WTC11 (cell line): ENCODE results near the gene GNPTG. TPM values are rescaled to one million over a fixed set of nuclear protein-coding genes. Genes with fewer than 3 reads are reported as not detected.

Experiments used
- ATAC-seq: fragments of 200-7000 bp; cut with Tn5 transposase; 2 replicates; pipeline ENCODE4 v1.10.0; 2021; ENCODE audit warnings: mild to moderate bottlenecking, moderate library complexity
- CTCF ChIA-PET: fragments of 300-600 bp; sonication (Branson Sonifier 250); formaldehyde crosslinking; loops from one replicate; lab custom pipeline; 2021; ENCODE audit warnings: antibody characterized with exemption; lab: Charles Lee
- POLR2A ChIA-PET: fragments of 350-600 bp; sonication (Branson Sonifier 250); formaldehyde crosslinking; loops from one replicate; lab custom pipeline; 2021; ENCODE audit warnings: antibody characterized with exemption; lab: Charles Lee
- DNase-seq: peaks from one replicate; pipeline ENCODE4 v3.0.0; 2021; ENCODE audit warnings: low spot score
- H3K27ac Mint-ChIP-seq: 2 replicates; pipeline ENCODE4 v1.8.0; 2021; ENCODE audit warnings: mixed read lengths
- H3K27me3 Mint-ChIP-seq: 2 replicates; pipeline ENCODE4 v1.8.0; 2021; ENCODE audit warnings: low read depth, mild to moderate bottlenecking, moderate library complexity, mixed read lengths
- H3K36me3 Mint-ChIP-seq: 2 replicates; pipeline ENCODE4 v1.8.0; 2021; ENCODE audit warnings: mixed read lengths
- H3K4me1 Mint-ChIP-seq: 2 replicates; pipeline ENCODE4 v1.8.0; 2022; ENCODE audit warnings: mixed read lengths
- H3K4me3 Mint-ChIP-seq: 2 replicates; pipeline ENCODE4 v1.8.0; 2021; ENCODE audit warnings: mild to moderate bottlenecking, moderate library complexity, mixed read lengths
- H3K9me3 Mint-ChIP-seq: 2 replicates; pipeline ENCODE4 v1.8.0; 2021; ENCODE audit warnings: mixed read lengths
- AR ChIP-seq: fragments of 250-450 bp; sonication (Bioruptor Pico); IDR thresholded peaks from 2 replicates; pipeline ENCODE4 v1.9.0; 2021; ENCODE audit warnings: mild to moderate bottlenecking
- E2F5 ChIP-seq: sonication (generic); formaldehyde crosslinking; IDR thresholded peaks from 2 replicates; pipeline ENCODE4 v1.8.1; 2022; ENCODE audit warnings: mild to moderate bottlenecking, moderate library complexity, missing genetic modification reagents
- ERG ChIP-seq: fragments of 250-450 bp; sonication (Bioruptor Pico); IDR thresholded peaks from 2 replicates; pipeline ENCODE4 v1.8.0; 2021; ENCODE audit warnings: mild to moderate bottlenecking
- FOXJ3 ChIP-seq: sonication (generic); formaldehyde crosslinking; IDR thresholded peaks from 2 replicates; pipeline ENCODE4 v1.9.0; 2021; ENCODE audit warnings: missing genetic modification reagents, mild to moderate bottlenecking, borderline replicate concordance
- FOXK1 ChIP-seq: sonication (generic); formaldehyde crosslinking; IDR thresholded peaks from 2 replicates; pipeline ENCODE4 v1.8.0; 2022; ENCODE audit warnings: mild to moderate bottlenecking, moderate library complexity, missing genetic modification reagents
- FOXP1 ChIP-seq: sonication (generic); formaldehyde crosslinking; IDR thresholded peaks from 2 replicates; pipeline ENCODE4 v1.8.0; 2022; ENCODE audit warnings: missing genetic modification reagents, mild to moderate bottlenecking, moderate library complexity, borderline replicate concordance
- GABPB1 ChIP-seq: sonication (generic); formaldehyde crosslinking; IDR thresholded peaks from 2 replicates; pipeline ENCODE4 v1.8.1; 2023; ENCODE audit warnings: mild to moderate bottlenecking, missing genetic modification reagents
- GRHL2 ChIP-seq: fragments of 250-450 bp; sonication (Bioruptor Pico); IDR thresholded peaks from 2 replicates; pipeline ENCODE4 v1.8.0; 2022; ENCODE audit warnings: mild to moderate bottlenecking, moderate library complexity; ENCODE audit not compliant: insufficient replicate concordance, severe bottlenecking
- GTF2I ChIP-seq: fragments of 250-450 bp; sonication (Bioruptor Pico); conservative IDR thresholded peaks from 2 replicates; pipeline ENCODE4 v1.4.0; 2021; ENCODE audit warnings: mild to moderate bottlenecking
- HMGA2 ChIP-seq: fragments of 250-450 bp; sonication (Bioruptor Pico); IDR thresholded peaks from 2 replicates; pipeline ENCODE4 v1.4.0; 2021; ENCODE audit warnings: mild to moderate bottlenecking, moderate library complexity
- JAZF1 ChIP-seq: fragments of 250-450 bp; sonication (Bioruptor Pico); IDR thresholded peaks from 2 replicates; pipeline ENCODE4 v1.9.0; 2021; ENCODE audit warnings: moderate library complexity, mild to moderate bottlenecking, inconsistent platforms
- JUN ChIP-seq: sonication (generic); formaldehyde crosslinking; IDR thresholded peaks from 2 replicates; pipeline ENCODE4 v1.8.0; 2023; ENCODE audit warnings: mild to moderate bottlenecking, missing genetic modification reagents
- NFE2L1 ChIP-seq: sonication (generic); formaldehyde crosslinking; IDR thresholded peaks from 2 replicates; pipeline ENCODE4 v1.8.1; 2023; ENCODE audit warnings: missing genetic modification reagents
- NR1H2 ChIP-seq: sonication (generic); formaldehyde crosslinking; IDR thresholded peaks from 2 replicates; pipeline ENCODE4 v1.9.0; 2021; ENCODE audit warnings: mild to moderate bottlenecking, moderate library complexity, missing genetic modification reagents
- TEAD1 ChIP-seq: sonication (generic); formaldehyde crosslinking; IDR thresholded peaks from 2 replicates; pipeline ENCODE4 v1.8.0; 2022; ENCODE audit warnings: mild to moderate bottlenecking, missing genetic modification reagents
- TEAD4 ChIP-seq: sonication (generic); formaldehyde crosslinking; IDR thresholded peaks from 2 replicates; pipeline ENCODE4 v1.8.0; 2022; ENCODE audit warnings: mild to moderate bottlenecking, missing genetic modification reagents
- USF2 ChIP-seq: sonication (generic); formaldehyde crosslinking; IDR thresholded peaks from 2 replicates; pipeline ENCODE4 v1.8.1; 2023; ENCODE audit warnings: mild to moderate bottlenecking, missing genetic modification reagents, moderate library complexity
- ZBTB43 ChIP-seq: sonication (generic); formaldehyde crosslinking; IDR thresholded peaks from 2 replicates; pipeline ENCODE4 v1.8.1; 2023; ENCODE audit warnings: mild to moderate bottlenecking, missing genetic modification reagents
- ZNF396 ChIP-seq: fragments of 250-450 bp; sonication (Bioruptor Pico); IDR thresholded peaks from 2 replicates; pipeline ENCODE4 v1.8.0; 2021; ENCODE audit warnings: mild to moderate bottlenecking, moderate library complexity, borderline replicate concordance
- ZNF512 ChIP-seq: sonication (generic); formaldehyde crosslinking; IDR thresholded peaks from 2 replicates; pipeline ENCODE4 v1.8.1; 2022; ENCODE audit warnings: missing genetic modification reagents, borderline replicate concordance
- total RNA-seq: library from RNA; stranded (reverse); gene quantifications from 3 replicates; pipeline ENCODE4 v1.2.3, GENCODE V29; 2021
- TF ChIP-seq, protein P1 (sequence below): sonication (generic); formaldehyde crosslinking; IDR thresholded peaks from 2 replicates; pipeline ENCODE4 v1.8.1; 2023; ENCODE audit warnings: mild to moderate bottlenecking, missing genetic modification reagents

The GNPTG gene
- total RNA-seq, 1 experiment from 2014 or later: 35.9 TPM

DNA sequence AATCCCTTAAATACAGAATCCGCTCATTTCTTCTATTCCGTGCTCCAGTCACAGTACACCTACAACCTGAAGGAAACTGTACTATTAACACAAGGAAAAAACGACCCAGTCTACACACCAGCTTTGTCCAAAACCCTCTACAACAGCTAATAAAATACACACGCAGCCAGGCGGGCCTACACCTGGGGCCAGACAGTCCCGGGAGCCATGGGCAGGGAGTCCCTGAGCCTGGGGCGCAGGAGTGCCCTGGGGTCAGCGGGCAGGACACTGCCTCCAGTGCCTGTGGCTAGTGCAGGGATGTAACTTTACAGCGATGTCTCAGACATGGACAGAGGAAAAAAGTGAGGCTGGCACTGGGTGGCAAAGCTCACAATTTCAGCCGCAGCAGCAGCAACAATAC, 28.5 kb downstream of the GNPTG start:
- peak overlapping the region; percentile 90; the same call in 1 of the 2 replicates for H3K27ac Mint-ChIP-seq
- TF ChIP-seq ZNF512 (CRISPR knock-in tag): no peak
- TF ChIP-seq NR1H2 (CRISPR knock-in tag): no peak
- TF ChIP-seq AR (CRISPR knock-in tag): no peak
- TF ChIP-seq GABPB1 (CRISPR knock-in tag): no peak
- no peak for TF ChIP-seq GTF2I (CRISPR knock-in tag)
- no peak for TF ChIP-seq NFE2L1
- no peak for TF ChIP-seq USF2 (CRISPR knock-in tag)
- TF ChIP-seq JAZF1 (CRISPR knock-in tag): no peak
- no peak for TF ChIP-seq ZBTB43 (CRISPR knock-in tag)
- no peak for TF ChIP-seq E2F5 (CRISPR knock-in tag)
- no peak for TF ChIP-seq ZNF396 (CRISPR knock-in tag)
- no peak for TF ChIP-seq FOXK1 (CRISPR knock-in tag)
- no peak for TF ChIP-seq TEAD4 (CRISPR knock-in tag)
- TF ChIP-seq JUN (CRISPR knock-in tag): no peak
- H3K36me3 Mint-ChIP-seq: peaks cover 2% of the 10 kb centered on the region; the same call in 1 of the 2 replicates
- CTCF ChIA-PET: interaction anchor here (0.5 to 3.1 kb wide), 14 partner anchors 9 to 659 kb away, joined by 3 to 31 read pairs (median 4); partner anchors contain the start of genes MAPK8IP3 and NPW
- peak; percentile 2; the same call in 1 of the 2 replicates for ATAC-seq
- no peaks in the 10 kb centered on the region for H3K9me3 Mint-ChIP-seq
- DNase-seq: no peak
- no peaks in the 10 kb centered on the region for H3K27me3 Mint-ChIP-seq
- peak overlapping the region; percentile 85 for H3K4me3 Mint-ChIP-seq
- POLR2A ChIA-PET: interaction anchor here (1.4 kb wide), 2 partner anchors 27 to 37 kb away, joined by 3 to 12 read pairs; no protein-coding TSS in a partner anchor
- peaks cover 18% of the 10 kb centered on the region for H3K4me1 Mint-ChIP-seq

- TF ChIP-seq, protein P1, sequence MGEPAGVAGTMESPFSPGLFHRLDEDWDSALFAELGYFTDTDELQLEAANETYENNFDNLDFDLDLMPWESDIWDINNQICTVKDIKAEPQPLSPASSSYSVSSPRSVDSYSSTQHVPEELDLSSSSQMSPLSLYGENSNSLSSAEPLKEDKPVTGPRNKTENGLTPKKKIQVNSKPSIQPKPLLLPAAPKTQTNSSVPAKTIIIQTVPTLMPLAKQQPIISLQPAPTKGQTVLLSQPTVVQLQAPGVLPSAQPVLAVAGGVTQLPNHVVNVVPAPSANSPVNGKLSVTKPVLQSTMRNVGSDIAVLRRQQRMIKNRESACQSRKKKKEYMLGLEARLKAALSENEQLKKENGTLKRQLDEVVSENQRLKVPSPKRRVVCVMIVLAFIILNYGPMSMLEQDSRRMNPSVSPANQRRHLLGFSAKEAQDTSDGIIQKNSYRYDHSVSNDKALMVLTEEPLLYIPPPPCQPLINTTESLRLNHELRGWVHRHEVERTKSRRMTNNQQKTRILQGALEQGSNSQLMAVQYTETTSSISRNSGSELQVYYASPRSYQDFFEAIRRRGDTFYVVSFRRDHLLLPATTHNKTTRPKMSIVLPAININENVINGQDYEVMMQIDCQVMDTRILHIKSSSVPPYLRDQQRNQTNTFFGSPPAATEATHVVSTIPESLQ (CRISPR knock-in tag): no peak
- TF ChIP-seq FOXP1 (CRISPR knock-in tag) (no peak), TEAD1 (CRISPR knock-in tag) (no peak), TEAD4 (CRISPR knock-in tag) (no peak), GRHL2 (CRISPR knock-in tag) (no peak), GTF2I (CRISPR knock-in tag) (no peak), FOXK1 (CRISPR knock-in tag) (no peak), ERG (no peak), FOXJ3 (CRISPR knock-in tag) (no peak), HMGA2 (CRISPR knock-in tag) (no peak), JAZF1 (CRISPR knock-in tag) (no peak)
- ATAC-seq: no peak
- H3K9me3 Mint-ChIP-seq: no peaks in the 10 kb centered on the region
- POLR2A ChIA-PET: no interaction called here
- DNase-seq: no peak
- H3K36me3 Mint-ChIP-seq: no peaks in the 10 kb centered on the region
- peaks cover 18% of the 10 kb centered on the region for H3K4me1 Mint-ChIP-seq
- H3K27me3 Mint-ChIP-seq: no peaks in the 10 kb centered on the region
- no peak overlapping the region for H3K27ac Mint-ChIP-seq
- no peak overlapping the region for H3K4me3 Mint-ChIP-seq
- CTCF ChIA-PET: no interaction called here
Measured at GRCh38 chr16:1381612-1382406, 30.1 kb downstream of the GNPTG start.
